Gastroesophageal sphincter (tissue), 3 donors: ENCODE measurements around the gene OMG.

Experiments used
- CTCF ChIP-seq, 4 experiments: fragments of 200-600 bp in 2 of 4; fragments of 450-650 bp in 2 of 4; sonication (generic) in 1 of 4; IDR thresholded peaks; one replicate each; pipeline ENCODE4 v1.5.1; 2017 to 2019; ENCODE audit warnings: antibody characterized with exemption in 4 of 4, mild to moderate bottlenecking in 2 of 4, moderate library complexity in 2 of 4
- EP300 ChIP-seq: sonication (generic); formaldehyde crosslinking; IDR thresholded peaks from one replicate; pipeline ENCODE4 v1.6.1; 2017; ENCODE audit warnings: antibody characterized with exemption, mild to moderate bottlenecking
- POLR2A ChIP-seq, 2 donors: fragments of 450-650 bp; IDR thresholded peaks; one replicate each; pipeline ENCODE4 v1.6.1; 2017; ENCODE audit warnings: antibody characterized with exemption in 2 of 2, mild to moderate bottlenecking in 2 of 2, moderate library complexity in 1 of 2
- POLR2AphosphoS5 ChIP-seq: sonication (generic); formaldehyde crosslinking; IDR thresholded peaks from one replicate; pipeline ENCODE4 v1.6.1; 2017; ENCODE audit warnings: antibody characterized with exemption

- no peak for TF ChIP-seq EP300
- no peak for TF ChIP-seq CTCF (IDR thresholded peaks at IDR 0.05)
- no peak for TF ChIP-seq POLR2A (IDR thresholded peaks at IDR 0.05)
- no peak for TF ChIP-seq POLR2AphosphoS5
These were observed 35.4 kb downstream of the OMG start for GRCh38 chr17:31261601-31262000.
